Endothelial cell (in vitro differentiated cells): ENCODE results near the gene IFT88. TPM values are rescaled to one million over a fixed set of nuclear protein-coding genes. Genes with fewer than 3 reads are reported as not detected.

ENCODE experiments used
- DNase-seq: peaks from one replicate; pipeline ENCODE4 v3.0.0; 2021; ENCODE audit warnings: low spot score
- H3K27ac Mint-ChIP-seq: one replicate; pipeline ENCODE4 v1.8.0; 2021; ENCODE audit warnings: mixed read lengths, inconsistent platforms; ENCODE audit not compliant: unreplicated experiment
- H3K27me3 Mint-ChIP-seq: one replicate; pipeline ENCODE4 v1.8.0; 2021; ENCODE audit warnings: mild to moderate bottlenecking, moderate library complexity, mixed read lengths, inconsistent platforms; ENCODE audit not compliant: unreplicated experiment
- H3K36me3 Mint-ChIP-seq: one replicate; pipeline ENCODE4 v1.8.0; 2021; ENCODE audit warnings: mild to moderate bottlenecking, low read depth, mixed read lengths, inconsistent platforms; ENCODE audit not compliant: unreplicated experiment
- H3K4me1 Mint-ChIP-seq: one replicate; pipeline ENCODE4 v1.8.0; 2021; ENCODE audit warnings: mild to moderate bottlenecking, mixed read lengths, inconsistent platforms; ENCODE audit not compliant: unreplicated experiment
- H3K4me3 Mint-ChIP-seq: one replicate; pipeline ENCODE4 v1.8.0; 2021; ENCODE audit warnings: mild to moderate bottlenecking, mixed read lengths, inconsistent platforms; ENCODE audit not compliant: unreplicated experiment
- H3K9me3 Mint-ChIP-seq: one replicate; pipeline ENCODE4 v1.8.0; 2021; ENCODE audit warnings: mixed read lengths, inconsistent platforms; ENCODE audit not compliant: unreplicated experiment
- CTCF ChIP-seq: fragments of 200-600 bp; sonication (generic); IDR thresholded peaks from one replicate; pipeline ENCODE4 v1.5.0; 2021; ENCODE audit warnings: antibody characterized with exemption; ENCODE audit not compliant: unreplicated experiment
- total RNA-seq: library from RNA; stranded (reverse); fragmentation: NEBNext Ultra II Directional; extraction: Animal tissue kit (Norgen Biotek cat#: 25700); gene quantifications from one replicate; pipeline ENCODE4 v1.2.1, GENCODE V29; 2021; ENCODE audit not compliant: unreplicated experiment

IFT88 gene
- total RNA-seq, 1 donor from 2014 or later, result 7.8 TPM

GRCh38 chr13:20682061-20682460 lies 115.1 kb downstream of the IFT88 start:
- H3K4me3 Mint-ChIP-seq, result no peak overlapping the region
- DNase-seq, result no peak
- no peaks in the 10 kb centered on the region for H3K36me3 Mint-ChIP-seq
- no peak for TF ChIP-seq CTCF
- H3K27me3 Mint-ChIP-seq, result no peaks in the 10 kb centered on the region
- peaks cover 34% of the 10 kb centered on the region for H3K4me1 Mint-ChIP-seq
- H3K9me3 Mint-ChIP-seq, result no peaks in the 10 kb centered on the region
- no peak overlapping the region for H3K27ac Mint-ChIP-seq

GRCh38 chr13:20684041-20684440 lies 117.1 kb downstream of the IFT88 start:
- no peak overlapping the region for H3K27ac Mint-ChIP-seq
- no peaks in the 10 kb centered on the region for H3K27me3 Mint-ChIP-seq

GRCh38 chr13:20684546-20684945 lies 117.6 kb downstream of the IFT88 start:
- peak overlapping the region; percentile 91 for H3K27ac Mint-ChIP-seq
- H3K4me1 Mint-ChIP-seq, result peaks cover 15% of the 10 kb centered on the region

More at GRCh38 chr13:20684041-20684440, 117.1 kb downstream of the IFT88 start:
- H3K36me3 Mint-ChIP-seq, result no peaks in the 10 kb centered on the region
- TF ChIP-seq CTCF, result no peak
- DNase-seq, result no peak
- H3K4me1 Mint-ChIP-seq, result peaks cover 19% of the 10 kb centered on the region
- no peak overlapping the region for H3K4me3 Mint-ChIP-seq
- H3K9me3 Mint-ChIP-seq, result no peaks in the 10 kb centered on the region

GRCh38 chr13:20685092-20685491 lies 118.1 kb downstream of the IFT88 start:
- DNase-seq, result peak; percentile 41
- H3K27ac Mint-ChIP-seq, result peak overlapping the region; percentile 58
- no peaks in the 10 kb centered on the region for H3K9me3 Mint-ChIP-seq
- no peak overlapping the region for H3K4me3 Mint-ChIP-seq
- peaks cover 15% of the 10 kb centered on the region for H3K4me1 Mint-ChIP-seq
- no peaks in the 10 kb centered on the region for H3K27me3 Mint-ChIP-seq
- H3K36me3 Mint-ChIP-seq, result no peaks in the 10 kb centered on the region
- no peak for TF ChIP-seq CTCF

More at GRCh38 chr13:20684546-20684945, 117.6 kb downstream of the IFT88 start:
- TF ChIP-seq CTCF, result no peak
- no peak for DNase-seq
- H3K27me3 Mint-ChIP-seq, result no peaks in the 10 kb centered on the region
- H3K4me3 Mint-ChIP-seq, result no peak overlapping the region
- no peaks in the 10 kb centered on the region for H3K9me3 Mint-ChIP-seq
- no peaks in the 10 kb centered on the region for H3K36me3 Mint-ChIP-seq

GRCh38 chr13:20686167-20686566 lies 119.2 kb downstream of the IFT88 start:
- Mint-ChIP-seq H3K4me3 (no peak overlapping the region), H3K4me1 (peaks cover 15% of the 10 kb centered on the region), H3K27me3 (no peaks in the 10 kb centered on the region), H3K9me3 (no peaks in the 10 kb centered on the region), H3K27ac (no peak overlapping the region), H3K36me3 (no peaks in the 10 kb centered on the region)
- no peak for TF ChIP-seq CTCF
- DNase-seq, result no peak
